B cell (primary cell): Measurements from ENCODE around the gene MAP7D3.

ENCODE experiments used
- EZH2 ChIP-seq: IDR thresholded peaks from 2 replicates; pipeline ENCODE4 v1.6.1; 2012; ENCODE audit warnings: borderline replicate concordance, low read depth, mild to moderate bottlenecking, moderate library complexity, low read length; ENCODE audit not compliant: insufficient read depth, poor library complexity, severe bottlenecking
- TF ChIP-seq, protein P1 (sequence below): fragments of 200-600 bp; IDR thresholded peaks from one replicate; pipeline ENCODE4 v1.8.0; 2022; ENCODE audit warnings: antibody characterized with exemption, mild to moderate bottlenecking

DNA sequence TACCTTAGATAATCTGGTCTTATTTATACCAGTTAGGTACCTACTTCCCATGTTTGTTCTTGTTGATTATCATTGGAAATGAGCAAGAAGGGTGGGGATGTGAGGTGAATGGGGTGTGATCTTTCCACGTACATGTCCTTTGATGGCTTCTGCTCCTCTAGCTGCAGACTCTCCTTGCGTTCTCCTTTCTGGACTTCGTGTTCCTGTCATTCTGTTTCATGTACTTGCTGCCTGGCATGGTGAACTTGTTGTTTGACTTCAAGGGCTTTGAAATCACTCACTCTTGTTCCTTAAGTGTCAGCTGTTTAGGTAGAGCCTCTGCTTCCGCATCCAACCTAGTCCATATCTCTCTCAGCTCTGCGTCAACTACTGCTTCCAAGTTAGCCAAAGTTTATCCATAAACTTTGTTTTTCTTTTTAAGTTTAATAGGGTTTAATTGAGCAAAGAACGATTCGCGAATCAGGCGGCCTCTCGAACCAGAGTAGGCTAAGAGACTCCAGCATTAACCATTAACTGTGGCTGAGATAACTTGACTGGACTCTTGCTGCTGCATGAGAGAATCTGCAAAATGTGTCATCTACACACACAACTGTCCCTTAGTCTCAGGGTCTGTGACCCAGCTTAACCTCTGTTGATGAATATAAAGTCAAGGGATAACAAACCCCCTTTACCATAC lies 61.0 kb downstream of the MAP7D3 start:
- TF ChIP-seq EZH2 = no peak
- TF ChIP-seq, protein P1, sequence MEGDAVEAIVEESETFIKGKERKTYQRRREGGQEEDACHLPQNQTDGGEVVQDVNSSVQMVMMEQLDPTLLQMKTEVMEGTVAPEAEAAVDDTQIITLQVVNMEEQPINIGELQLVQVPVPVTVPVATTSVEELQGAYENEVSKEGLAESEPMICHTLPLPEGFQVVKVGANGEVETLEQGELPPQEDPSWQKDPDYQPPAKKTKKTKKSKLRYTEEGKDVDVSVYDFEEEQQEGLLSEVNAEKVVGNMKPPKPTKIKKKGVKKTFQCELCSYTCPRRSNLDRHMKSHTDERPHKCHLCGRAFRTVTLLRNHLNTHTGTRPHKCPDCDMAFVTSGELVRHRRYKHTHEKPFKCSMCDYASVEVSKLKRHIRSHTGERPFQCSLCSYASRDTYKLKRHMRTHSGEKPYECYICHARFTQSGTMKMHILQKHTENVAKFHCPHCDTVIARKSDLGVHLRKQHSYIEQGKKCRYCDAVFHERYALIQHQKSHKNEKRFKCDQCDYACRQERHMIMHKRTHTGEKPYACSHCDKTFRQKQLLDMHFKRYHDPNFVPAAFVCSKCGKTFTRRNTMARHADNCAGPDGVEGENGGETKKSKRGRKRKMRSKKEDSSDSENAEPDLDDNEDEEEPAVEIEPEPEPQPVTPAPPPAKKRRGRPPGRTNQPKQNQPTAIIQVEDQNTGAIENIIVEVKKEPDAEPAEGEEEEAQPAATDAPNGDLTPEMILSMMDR = no peak
